Measurements from ENCODE around the gene TEKT4. TPM values are rescaled to one million over a fixed set of nuclear protein-coding genes. Genes with fewer than 3 reads are reported as not detected.
"Not testable (repeated sequence)": the region's sequence is repeated elsewhere in the genome, so short reads cannot be mapped to it uniquely, and the experiment has no call there.

Gene TEKT4
- total RNA-seq, 1 experiment from 2014 or later: not detected

DNA sequence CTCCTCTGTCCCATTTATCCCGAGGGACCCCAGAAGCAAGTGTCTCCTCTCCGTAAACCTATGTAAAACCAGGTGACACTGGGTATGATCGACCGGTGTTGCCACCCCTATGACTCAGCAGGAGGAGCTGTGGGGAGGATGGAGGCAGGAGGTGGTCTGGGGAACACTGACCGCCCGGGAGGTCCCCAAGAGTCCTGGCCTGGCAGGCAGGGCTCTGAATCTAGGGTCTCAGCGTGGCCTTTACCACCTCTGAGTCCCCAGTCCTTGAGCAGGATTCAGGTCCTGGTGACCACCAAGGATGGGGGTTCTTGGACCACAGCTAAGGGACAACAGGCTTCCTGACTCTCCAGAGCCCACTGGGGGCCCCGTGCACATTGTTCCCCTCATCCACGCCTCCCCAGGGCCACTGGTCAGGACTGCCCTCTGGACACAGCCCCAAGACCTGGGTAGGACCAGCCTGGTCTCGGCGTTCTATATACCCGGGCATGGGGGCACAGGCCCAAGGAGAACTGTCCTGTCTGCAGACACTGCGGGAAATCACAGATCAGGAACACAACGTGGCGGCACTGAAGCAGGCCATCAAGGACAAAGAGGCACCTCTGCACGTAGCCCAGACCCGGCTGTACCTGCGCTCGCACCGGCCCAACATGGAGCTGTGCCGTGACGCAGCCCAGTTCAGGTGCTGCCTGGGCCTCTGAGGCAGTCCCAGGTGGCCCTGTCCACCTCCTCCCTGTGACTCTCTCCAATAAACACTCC, 4.0 kb downstream of the TEKT4 start:
- DNase-seq (ENCODE audit: extremely low read depth, low read depth): no peak

DNA sequence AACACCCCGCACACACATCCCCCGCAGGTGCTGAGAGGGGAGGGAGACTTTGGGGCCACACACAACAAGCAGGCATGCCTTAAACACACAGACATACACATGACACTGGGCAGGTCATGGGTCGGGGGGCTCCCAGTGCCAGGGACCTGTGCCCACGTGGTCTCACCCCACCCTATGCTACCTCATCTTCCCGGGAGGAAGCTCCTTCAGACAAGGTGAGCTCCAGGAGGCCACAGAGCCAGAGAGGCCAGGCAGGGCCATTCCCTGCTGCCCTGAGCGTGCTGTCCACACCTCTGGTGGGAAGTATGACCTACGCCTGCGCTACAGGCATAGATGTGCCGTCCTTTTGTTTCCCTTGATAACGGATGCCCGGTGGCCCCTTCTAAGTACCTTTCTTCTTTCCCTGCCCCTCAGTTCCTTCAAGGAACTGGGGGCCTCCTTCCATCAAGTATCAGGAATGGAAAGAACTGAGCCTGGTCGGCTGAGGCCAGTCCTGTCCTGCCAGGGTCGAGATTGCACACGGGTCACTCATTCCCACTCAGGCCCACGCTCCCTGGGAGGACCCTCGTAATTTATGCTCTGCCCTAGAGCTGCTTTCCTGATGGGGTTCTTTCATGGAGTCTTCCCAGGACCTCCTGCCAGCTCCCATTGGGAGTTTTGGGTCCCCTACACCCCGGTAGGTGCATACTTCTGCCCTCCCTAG, 4.7 kb downstream of the TEKT4 start:
- DNase-seq (ENCODE audit: extremely low read depth, low read depth): no peak

DNA sequence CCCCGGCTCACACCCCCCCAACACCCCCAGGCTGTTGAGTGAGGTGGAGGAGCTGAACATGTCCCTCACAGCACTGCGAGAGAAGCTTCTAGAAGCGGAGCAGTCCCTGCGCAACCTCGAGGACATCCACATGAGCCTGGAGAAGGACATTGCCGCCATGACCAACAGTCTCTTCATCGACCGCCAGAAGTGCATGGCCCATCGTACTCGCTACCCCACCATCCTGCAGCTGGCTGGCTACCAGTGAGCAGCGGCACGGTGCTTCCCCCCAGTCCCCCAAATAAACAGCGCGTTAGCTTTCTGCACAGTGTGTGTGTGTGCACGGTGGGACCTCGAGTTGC, 5.3 kb downstream of the TEKT4 start:
- no peak for DNase-seq (ENCODE audit: extremely low read depth, low read depth)

DNA sequence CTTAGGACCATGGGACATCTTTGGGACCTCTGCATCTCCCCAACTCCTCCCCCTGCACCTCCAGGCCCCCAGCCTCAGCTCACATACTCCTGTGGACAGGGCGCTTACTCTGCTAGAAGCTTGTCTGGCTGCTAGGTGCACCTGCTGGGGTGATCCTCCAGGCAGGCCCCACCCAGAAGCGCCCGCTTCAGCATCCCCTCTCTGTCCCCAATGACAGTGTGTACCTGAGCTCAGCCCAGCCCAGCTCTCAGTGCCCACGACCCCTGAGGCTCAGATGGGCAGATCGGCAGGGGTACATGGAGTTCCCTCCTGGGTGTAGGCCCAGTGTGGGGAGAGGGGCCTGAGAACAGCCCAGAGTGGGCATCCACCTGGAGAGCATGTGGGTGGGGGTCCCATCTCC, 5.9 kb downstream of the TEKT4 start:
- no peak for DNase-seq (ENCODE audit: extremely low read depth, low read depth)

DNA sequence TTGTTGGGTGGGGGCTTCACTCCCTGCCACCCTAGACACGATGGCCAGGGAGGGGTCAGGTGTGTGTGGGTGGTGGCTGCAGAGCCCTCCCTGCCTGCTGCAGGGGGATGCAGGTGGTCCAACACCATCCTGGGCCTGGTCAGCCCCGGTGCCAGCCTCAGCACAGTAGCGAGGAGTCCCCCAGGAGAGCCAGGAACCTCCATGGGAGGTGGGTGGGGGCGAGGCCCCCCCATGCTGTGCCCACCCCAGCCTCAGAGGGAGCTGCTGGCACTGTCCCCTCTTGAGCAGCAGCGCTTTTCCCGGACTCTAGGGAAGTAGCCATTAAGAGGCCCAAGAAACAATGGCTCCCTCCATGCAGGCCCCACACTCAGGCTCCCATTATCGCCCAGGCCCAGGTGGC, 7.3 kb downstream of the TEKT4 start:
- DNase-seq (ENCODE audit: extremely low read depth, low read depth): not testable (repeated sequence)

DNA sequence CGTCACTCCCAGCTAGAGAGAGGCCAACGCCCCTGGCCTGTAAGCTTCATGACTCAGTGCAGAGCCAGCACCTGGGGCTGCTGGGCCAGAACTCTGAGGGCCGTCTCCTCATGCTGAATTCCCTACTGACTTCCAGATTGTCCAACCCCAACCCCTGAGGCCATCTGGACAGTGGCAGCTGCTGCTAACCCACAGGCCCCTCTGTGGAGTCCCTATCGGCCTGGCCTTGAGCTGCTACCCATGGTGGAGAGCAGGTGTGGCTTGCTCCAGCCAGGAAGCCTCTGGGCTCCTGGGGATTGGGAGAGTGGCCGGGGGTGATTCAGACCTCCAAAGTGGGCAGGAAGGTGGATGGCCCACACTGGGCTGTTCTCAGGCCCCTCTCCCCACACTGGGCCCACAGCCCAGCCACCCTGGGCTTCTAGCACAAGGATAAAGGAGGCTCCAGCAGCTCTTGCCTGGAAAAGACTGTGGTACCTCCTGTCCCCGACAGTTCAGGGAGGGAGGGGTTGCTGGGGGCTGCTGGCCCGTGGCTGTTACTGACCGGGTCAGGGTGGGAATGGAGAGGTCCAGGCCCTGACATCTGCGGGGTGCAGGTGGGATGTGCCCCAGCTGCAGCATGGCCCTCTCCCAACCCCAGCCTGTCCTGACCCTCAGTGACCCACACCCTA, 8.2 kb downstream of the TEKT4 start:
- no peak for DNase-seq (ENCODE audit: extremely low read depth, low read depth)

DNA sequence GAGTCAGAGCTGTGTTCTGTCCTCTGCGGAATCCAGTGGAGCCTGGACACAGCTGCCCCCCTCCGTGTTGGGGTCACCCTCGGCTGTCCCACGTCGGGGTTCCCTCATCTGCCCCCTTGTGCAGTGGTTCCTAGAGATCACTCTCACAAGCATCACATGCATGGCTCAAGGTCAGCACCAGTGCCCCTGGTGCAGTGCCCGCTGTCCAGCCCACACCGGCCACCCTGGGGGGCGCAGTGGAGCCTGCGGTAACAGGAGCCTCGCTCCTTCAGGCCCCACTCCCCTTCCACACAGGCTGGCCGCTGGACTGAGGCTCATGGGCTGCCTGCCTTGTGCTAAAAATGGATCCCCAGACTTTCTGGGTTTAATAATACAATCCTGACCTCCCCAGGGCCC, 8.8 kb downstream of the TEKT4 start:
- no peak for DNase-seq (ENCODE audit: extremely low read depth, low read depth)

DNA sequence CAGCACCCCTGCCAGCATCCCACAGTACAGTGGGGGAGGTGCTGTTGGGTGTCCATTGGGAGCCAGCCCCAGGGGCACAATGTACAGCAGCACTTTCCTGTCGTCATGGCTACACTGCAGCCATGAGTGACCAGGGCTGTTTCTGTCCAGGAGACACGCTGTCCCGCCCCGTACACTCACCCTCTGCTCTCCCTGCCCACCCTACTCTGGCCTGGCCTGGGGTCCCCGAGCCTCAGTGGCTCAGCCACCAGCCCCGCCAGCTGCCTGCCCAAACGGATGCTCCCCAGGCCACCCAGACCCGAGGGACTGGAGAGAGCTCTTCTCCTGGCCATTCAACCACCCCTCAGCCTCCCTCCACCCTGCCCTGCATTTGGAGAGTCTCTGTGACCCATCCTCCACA, 9.3 kb downstream of the TEKT4 start:
- DNase-seq (ENCODE audit: extremely low read depth, low read depth): no peak

DNA sequence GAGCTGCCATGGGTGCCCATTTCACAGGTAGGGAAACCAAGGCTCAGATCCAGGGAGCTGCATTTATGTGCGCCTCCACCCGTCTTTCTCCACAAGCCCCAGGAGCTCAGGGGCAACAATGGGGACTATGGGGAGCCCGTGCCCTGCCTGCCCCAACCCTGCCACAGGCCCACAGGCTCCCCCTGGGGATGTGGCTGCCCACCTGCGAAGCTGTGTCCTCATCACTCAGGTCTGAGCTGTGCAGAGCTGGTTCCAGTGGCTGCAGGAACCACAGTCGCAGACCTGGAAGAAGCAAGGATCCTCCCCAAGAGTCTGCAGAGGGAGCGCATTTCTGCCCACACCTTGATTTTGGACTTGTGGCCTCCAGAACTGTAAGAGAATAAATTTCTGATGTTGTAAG, 9.8 kb downstream of the TEKT4 start:
- no peak for DNase-seq (ENCODE audit: extremely low read depth, low read depth)

DNA sequence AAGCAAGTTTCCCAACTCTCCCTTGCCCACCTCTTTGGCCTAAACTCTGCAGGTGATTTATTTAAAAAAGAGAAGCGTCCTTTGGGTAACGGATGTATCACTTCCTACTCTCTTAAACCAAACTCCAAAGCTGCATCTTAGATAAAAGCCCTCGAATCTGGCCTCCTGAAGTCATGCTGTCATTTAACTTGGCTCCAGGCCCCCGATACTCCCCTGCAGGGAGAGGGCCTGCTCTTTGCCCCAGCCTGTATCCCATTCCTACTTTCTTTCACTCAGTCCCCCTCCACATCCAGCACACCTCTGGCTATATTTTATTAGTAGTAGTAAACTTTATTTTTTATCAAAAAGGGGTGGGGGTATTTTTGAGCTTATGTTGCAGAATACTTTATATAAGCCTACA, 19.0 kb downstream of the TEKT4 start:
- DNase-seq (ENCODE audit: extremely low read depth, low read depth): no peak

DNA sequence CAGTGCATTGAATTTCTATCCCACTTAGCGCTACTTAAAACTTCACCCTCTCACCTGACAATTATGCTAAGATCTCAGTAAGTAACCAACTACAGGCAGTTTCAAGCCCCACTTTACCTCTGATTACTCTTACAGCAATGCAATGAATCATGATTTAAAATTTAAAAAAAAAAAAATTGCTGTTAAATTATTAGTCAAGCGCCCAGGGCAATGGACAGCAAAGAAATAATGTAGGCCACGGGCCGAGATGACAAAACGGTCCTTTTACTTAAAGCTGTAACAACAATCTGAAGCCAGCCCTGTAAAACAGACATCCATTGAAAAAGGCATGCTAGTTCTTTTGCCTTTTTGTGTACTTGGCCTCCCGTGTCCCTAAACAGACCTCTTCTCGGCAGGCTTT, 24.0 kb downstream of the TEKT4 start:
- DNase-seq (ENCODE audit: extremely low read depth, low read depth): not testable (repeated sequence)

DNA sequence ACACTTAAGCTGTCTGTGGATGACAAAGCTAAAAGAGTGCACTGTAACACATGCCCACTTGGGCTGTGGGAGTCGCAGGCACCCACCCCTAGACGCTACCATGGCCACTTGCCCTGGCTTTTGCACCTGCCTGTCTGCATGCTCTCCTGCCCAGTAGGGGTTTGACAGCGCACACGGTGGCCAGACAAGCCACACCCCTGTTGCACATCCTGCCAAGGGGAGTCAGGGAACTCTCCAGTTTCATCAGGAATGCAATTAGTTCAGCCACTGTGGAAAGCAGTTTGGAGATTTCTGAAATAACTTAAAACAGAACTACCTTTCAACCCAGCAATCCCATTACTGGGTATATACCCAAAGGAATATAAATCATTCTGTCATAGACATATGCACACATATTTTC, 35.7 kb downstream of the TEKT4 start:
- not testable (repeated sequence) for DNase-seq (ENCODE audit: extremely low read depth, low read depth)

DNA sequence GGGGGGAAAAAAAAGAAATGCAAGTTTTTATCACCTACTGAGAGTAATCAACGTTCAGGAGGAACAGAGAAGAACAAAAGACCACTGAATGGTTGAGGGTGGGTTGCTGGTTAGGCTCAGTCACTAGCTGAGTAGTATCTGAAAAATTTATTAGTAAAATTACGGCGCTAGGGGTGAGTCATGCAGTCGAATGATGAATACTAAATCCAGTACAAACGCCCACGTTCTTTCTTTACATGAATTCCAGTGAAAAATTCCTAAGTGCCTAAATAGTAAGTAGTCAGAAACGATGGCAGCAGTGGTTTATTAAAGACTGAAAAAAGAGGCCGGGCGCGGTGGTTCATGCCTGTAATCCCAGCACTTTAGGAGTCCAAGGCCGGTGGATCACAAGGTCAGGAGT, 52.0 kb downstream of the TEKT4 start:
- DNase-seq (ENCODE audit: extremely low read depth, low read depth): no peak

DNA sequence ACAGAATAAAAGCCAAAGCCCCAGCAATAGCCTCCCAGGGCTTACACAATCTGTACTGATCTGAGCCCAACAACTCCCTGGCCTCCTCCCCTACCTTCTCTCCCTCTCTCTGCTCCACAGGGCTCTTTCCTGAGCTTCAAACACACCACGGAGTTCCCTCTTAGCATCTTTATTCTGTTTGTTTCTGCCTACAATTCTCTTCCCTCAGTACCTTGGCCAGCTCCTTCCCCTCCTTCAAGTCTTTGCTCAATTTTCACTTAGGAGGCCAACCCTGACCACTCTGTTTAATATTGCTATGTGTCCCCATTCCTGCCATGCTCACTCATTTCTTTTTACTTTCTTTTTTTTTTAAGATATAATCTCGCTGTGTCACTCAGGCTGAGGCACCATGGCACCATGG, 53.8 kb downstream of the TEKT4 start:
- DNase-seq (ENCODE audit: extremely low read depth, low read depth): not testable (repeated sequence)

Small RNAs within 50 kb of the gene (small RNA-seq; reads per million reads assigned to genes)
- 0 reads per million in 2 experiments for gene RNU6-1320P

Other genes with a start within 250 kb of the TEKT4 start
- not detected in 2 replicates for gene MAL, start 154.3 kb downstream of the TEKT4 start, total RNA-seq (2014; rRNA removed; shearing (Covaris generic))

All from NCI-H460 (cell line).